Activated naive CD8-positive, alpha-beta T cell (primary cell): ENCODE results near the gene CLEC16A.

Experiments used
- H3K27ac Mint-ChIP-seq: one replicate; pipeline ENCODE4 v1.8.0; 2021; ENCODE audit warnings: mixed read lengths
- H3K27me3 Mint-ChIP-seq: one replicate; pipeline ENCODE4 v1.8.0; 2021; ENCODE audit warnings: mixed read lengths
- H3K36me3 Mint-ChIP-seq: one replicate; pipeline ENCODE4 v1.8.0; 2021; ENCODE audit warnings: mixed read lengths
- H3K4me1 Mint-ChIP-seq: one replicate; pipeline ENCODE4 v1.8.0; 2021; ENCODE audit warnings: low read depth, mixed read lengths
- H3K4me3 Mint-ChIP-seq: one replicate; pipeline ENCODE4 v1.8.0; 2021; ENCODE audit warnings: mild to moderate bottlenecking, mixed read lengths
- H3K9me3 Mint-ChIP-seq: one replicate; pipeline ENCODE4 v1.8.0; 2021; ENCODE audit warnings: low read depth, mixed read lengths

CLEC16A gene

GRCh38 chr16:11090232-11090631, 145.9 kb downstream of the CLEC16A start:
- no peaks in the 10 kb centered on the region for H3K9me3 Mint-ChIP-seq
- H3K27me3 Mint-ChIP-seq = no peaks in the 10 kb centered on the region
- no peak overlapping the region for H3K4me3 Mint-ChIP-seq
- H3K4me1 Mint-ChIP-seq = peaks cover 66% of the 10 kb centered on the region
- peaks cover 2% of the 10 kb centered on the region for H3K36me3 Mint-ChIP-seq
- peak overlapping the region; percentile 72 for H3K27ac Mint-ChIP-seq

DNA sequence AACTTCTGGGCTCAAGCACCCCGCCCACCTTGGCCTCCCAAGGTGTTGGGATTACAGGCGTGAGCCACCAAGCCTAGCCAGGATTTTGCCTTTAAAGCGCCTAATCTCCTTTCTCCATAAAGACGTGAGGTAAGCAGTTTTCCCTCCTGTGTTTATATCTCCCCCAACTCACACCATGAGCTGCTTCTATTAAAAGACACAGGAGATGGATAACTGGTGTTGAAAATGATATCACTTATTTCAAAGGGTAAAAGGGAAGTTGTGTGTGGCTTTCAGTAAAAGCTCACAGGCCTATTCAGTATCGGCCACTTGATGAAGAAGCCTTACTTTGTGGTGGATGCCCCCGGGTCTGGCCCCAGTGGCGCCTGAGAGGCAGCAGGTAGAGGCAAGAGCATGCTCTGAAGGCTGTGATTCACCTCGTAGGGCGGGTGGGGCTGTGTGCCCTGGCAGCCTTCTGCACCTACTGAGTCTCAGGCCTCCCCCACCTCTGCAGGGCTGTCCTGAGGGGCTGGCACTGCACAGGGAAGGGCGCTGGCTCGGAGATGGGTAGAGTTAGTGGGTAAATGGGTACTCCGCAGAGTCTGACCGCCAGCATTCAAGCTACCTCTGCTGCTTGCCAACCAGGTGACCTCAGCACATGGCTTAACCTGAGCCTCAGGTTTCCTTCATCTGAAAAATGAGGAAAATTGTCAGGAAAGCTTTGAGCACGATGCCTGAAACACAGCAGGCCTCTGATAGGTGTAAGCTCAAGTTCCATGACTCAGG, 146.8 kb downstream of the CLEC16A start:
- Mint-ChIP-seq H3K9me3 (no peaks in the 10 kb centered on the region), H3K27me3 (no peaks in the 10 kb centered on the region), H3K4me1 (peaks cover 74% of the 10 kb centered on the region), H3K36me3 (peaks cover 2% of the 10 kb centered on the region), H3K4me3 (no peak overlapping the region), H3K27ac (peak overlapping the region; percentile 66)

DNA sequence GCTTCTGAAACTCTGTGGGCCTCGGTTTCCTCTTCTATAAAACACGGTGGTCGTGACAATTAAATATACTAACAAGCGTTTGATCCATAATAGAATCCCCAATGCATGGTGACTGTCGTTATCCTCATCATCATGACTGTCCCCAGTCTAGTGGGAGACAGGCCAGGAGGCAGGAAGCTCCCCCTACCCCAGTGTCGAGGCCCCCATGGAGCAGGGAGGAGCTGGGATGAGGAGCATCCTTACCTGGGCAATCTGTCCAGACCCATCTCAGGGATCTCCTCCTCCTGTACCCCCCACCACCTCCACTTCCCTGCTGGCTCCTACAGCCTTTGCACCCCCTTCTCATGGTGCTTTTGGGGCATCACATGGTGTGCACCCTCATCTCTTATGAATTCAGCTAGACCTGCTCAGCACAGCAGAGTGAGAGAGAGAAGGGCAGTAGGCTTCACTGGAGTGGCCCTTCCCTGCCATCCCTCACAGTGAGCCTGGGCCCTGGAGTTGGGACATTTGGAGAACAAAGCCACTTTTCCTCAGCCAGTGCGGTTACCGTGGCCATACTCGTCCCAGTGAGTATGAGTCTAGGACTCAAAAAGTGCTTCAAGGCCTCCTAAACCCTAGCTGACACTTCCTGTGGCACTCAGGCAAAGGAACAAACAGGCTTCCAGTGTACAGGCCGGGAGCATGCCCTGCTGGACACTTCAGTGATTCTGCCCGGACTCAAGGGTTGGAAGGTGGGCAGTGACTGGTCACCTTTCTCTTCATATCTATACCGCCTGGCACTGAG, 148.6 kb downstream of the CLEC16A start:
- Mint-ChIP-seq H3K4me1 (peaks cover 78% of the 10 kb centered on the region), H3K9me3 (no peaks in the 10 kb centered on the region), H3K36me3 (peaks cover 2% of the 10 kb centered on the region), H3K4me3 (peak overlapping the region; percentile 78), H3K27me3 (no peaks in the 10 kb centered on the region), H3K27ac (peak overlapping the region; percentile 99)

DNA sequence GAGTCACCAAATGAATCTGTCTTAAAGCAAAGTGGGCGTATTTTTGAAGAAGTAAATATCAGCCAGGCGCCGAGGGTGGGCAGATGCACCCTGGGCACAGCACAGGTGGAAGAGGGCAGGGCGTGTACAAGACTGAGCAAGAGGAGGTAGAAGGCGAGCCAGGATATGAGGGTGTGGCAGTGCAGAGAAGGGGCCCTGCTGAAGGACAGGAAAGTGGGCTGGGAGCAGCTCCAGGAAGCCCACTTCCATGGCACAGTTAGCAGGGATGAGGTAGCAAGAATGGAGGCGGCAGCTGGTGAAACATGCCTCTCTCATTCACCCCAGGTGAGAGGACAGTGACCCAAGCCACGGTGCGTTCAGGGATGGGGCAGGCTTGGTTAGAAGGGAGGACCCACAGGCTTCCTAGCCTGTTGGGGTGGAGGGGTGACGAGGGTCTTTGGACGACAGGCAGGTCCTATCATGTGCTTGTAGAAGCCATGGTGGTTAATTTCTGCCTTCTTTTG, 149.3 kb downstream of the CLEC16A start:
- peak overlapping the region; percentile 78 for H3K4me3 Mint-ChIP-seq
- peak overlapping the region; percentile 99 for H3K27ac Mint-ChIP-seq
- H3K4me1 Mint-ChIP-seq = peaks cover 71% of the 10 kb centered on the region
- H3K36me3 Mint-ChIP-seq = peaks cover 2% of the 10 kb centered on the region
- no peaks in the 10 kb centered on the region for H3K9me3 Mint-ChIP-seq
- H3K27me3 Mint-ChIP-seq = no peaks in the 10 kb centered on the region

DNA sequence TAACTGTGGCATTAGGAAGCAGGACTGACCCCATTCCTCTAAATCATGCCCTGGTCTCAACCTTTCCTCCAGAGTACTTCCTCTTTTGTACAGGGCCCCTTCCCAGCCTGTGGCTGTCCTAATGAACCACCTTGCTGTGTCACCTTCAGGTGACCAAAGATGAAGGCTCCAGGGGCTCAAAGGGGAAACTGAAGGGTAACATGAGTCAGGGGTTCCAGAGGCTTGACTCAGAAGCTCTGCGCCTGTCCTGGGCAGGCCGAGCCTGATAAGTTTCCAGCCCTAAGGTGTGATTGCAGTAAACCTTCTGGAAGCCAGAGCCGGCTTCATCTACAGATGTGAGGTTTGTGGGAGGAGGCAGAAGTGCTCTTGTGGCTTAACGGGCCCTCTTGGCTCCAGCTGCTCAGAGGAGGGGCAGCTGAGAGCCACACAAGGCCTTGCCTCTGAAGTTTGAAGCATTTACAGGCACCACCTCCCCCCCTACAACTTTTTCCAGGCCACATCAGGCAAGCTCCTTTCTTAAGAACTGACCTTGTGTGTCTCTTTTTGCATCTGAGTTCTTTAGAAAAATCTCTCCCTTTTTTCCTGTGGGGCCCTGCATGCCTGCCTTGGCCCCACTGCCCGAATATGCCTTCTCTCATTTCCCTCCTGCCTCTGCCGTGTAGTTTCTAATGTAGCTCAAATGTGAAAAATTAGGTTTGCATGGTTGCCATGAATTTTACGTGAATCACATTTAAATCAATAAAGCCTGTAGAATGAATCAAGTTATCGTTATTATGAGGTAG, 149.9 kb downstream of the CLEC16A start:
- peaks cover 65% of the 10 kb centered on the region for H3K4me1 Mint-ChIP-seq
- peaks cover 2% of the 10 kb centered on the region for H3K36me3 Mint-ChIP-seq
- H3K27me3 Mint-ChIP-seq = no peaks in the 10 kb centered on the region
- peak overlapping the region; percentile 78 for H3K4me3 Mint-ChIP-seq
- H3K9me3 Mint-ChIP-seq = no peaks in the 10 kb centered on the region
- peak overlapping the region; percentile 99 for H3K27ac Mint-ChIP-seq

- Mint-ChIP-seq H3K4me1 (peaks cover 66% of the 10 kb centered on the region), H3K27me3 (no peaks in the 10 kb centered on the region), H3K27ac (peak overlapping the region; percentile 99), H3K4me3 (peak overlapping the region; percentile 78), H3K36me3 (no peaks in the 10 kb centered on the region), H3K9me3 (no peaks in the 10 kb centered on the region)
Measured at GRCh38 chr16:11094857-11095565, 150.6 kb downstream of the CLEC16A start.

DNA sequence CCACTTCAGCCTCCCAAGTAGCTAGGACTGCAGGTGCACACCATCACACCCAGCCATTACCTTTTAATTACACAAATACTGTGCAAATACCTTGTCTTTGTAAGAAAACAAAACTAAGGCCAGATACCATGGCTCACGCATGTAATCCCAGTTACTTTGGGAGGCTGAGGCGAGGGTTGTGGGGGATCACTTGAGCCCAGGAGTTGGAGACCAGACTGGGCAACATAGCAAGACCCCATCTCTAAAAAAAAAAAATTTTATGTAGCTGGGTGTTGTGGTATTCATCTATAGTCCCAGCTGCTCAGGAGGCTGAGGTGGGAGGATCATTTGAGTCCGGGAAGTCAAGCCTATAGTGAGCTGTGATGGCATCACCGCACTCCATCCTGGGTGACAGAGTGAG, 151.6 kb downstream of the CLEC16A start:
- Mint-ChIP-seq H3K36me3 (no peaks in the 10 kb centered on the region), H3K4me3 (no peak overlapping the region), H3K27me3 (no peaks in the 10 kb centered on the region), H3K27ac (peak overlapping the region; percentile 99), H3K9me3 (no peaks in the 10 kb centered on the region), H3K4me1 (peaks cover 72% of the 10 kb centered on the region)

DNA sequence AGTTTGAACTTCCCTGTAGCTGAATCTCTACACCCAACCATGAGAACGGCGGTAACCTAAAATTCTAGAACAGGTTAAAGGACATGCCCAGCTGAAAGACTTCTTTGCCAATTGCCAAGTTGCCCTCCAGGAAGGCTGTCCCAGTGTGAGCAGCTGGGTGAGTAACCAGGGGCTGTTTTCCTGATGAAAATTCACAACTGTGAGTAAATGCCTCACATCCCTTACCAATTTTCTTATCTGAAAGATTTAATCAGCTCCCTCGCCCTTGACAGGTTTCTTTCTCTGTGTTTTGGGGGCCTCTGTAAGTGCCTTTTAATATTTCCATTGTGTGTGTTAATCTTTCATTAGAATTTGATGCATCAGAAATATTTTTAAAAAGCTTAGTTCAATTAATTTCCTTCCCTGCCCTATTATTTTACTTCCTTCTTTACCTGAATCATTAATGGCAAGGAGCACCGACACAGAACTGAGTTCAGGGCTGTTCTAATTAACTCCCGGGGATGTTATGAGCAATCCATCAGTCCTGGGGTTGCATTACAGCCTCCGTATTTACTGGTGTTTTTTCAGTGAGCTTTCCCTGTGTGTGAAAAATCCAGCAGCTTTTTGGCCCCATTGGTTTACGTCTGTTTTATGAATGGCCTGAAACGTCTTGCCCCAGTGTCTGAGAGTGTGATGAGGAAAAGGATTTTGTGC, 152.9 kb downstream of the CLEC16A start:
- peak overlapping the region; percentile 54 for H3K27ac Mint-ChIP-seq
- H3K36me3 Mint-ChIP-seq = no peaks in the 10 kb centered on the region
- H3K27me3 Mint-ChIP-seq = no peaks in the 10 kb centered on the region
- no peak overlapping the region for H3K4me3 Mint-ChIP-seq
- H3K4me1 Mint-ChIP-seq = peaks cover 68% of the 10 kb centered on the region
- no peaks in the 10 kb centered on the region for H3K9me3 Mint-ChIP-seq

DNA sequence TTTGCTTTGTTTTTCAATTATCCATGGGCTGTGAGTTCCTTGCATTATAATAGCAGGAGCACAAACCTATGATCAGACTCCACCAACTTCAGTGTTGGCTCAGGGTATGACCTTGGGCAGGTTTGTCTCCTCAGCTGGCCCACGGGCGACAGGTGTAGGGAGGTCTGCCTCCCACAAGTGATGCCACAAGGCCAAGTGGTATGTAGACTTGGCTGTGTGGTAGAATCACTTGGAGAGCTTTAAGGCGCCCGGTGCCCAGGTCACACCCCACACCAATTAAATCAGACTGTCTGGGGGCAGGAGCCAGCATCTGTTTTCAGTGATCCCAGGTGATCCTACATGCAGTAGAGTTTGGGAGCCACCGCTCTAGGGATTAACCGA, 153.4 kb downstream of the CLEC16A start:
- Mint-ChIP-seq H3K4me3 (no peak overlapping the region), H3K4me1 (peaks cover 70% of the 10 kb centered on the region), H3K27ac (peak overlapping the region; percentile 46), H3K27me3 (no peaks in the 10 kb centered on the region), H3K9me3 (no peaks in the 10 kb centered on the region), H3K36me3 (peaks cover 2% of the 10 kb centered on the region)

DNA sequence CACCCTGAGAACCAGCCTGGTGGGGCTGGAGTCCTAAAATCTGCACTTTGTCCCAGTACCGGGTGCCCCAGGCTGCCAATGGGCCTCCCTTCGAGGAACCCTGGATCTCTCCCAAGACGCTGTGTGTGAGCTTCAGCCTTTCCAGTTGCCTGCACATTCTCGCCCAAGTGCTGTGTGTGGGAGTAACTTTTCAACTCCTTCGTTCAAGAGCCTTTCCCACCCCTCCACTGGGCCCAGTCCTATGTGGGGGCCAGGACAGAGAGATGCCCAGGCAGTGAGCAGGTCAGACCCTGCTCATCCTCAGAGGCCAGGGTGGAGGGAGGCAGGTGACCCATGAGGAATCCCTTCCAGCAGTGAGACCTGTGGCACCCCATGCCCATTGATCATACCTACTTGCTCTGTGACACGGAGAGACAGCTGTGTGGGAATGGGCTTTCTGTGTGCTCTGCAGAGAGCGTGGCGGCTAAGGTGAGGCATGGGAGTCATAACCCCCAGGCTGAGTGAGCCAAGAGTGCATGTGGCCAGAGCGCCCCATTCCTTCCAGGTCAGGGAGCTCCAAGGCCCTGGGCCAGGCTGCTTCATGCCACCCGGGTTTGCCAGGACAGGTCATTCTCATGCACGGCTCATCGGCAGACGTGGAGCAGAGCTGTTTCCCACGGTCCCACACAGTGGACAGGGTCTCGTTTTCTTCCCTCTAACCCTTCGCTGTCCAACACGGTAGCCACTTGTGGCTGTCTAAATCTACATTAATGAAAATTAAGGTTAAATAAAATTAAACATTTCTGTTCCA, 154.4 kb downstream of the CLEC16A start:
- Mint-ChIP-seq H3K9me3 (no peaks in the 10 kb centered on the region), H3K36me3 (peaks cover 2% of the 10 kb centered on the region), H3K4me1 (peaks cover 63% of the 10 kb centered on the region), H3K27ac (no peak overlapping the region), H3K4me3 (no peak overlapping the region), H3K27me3 (no peaks in the 10 kb centered on the region)

DNA sequence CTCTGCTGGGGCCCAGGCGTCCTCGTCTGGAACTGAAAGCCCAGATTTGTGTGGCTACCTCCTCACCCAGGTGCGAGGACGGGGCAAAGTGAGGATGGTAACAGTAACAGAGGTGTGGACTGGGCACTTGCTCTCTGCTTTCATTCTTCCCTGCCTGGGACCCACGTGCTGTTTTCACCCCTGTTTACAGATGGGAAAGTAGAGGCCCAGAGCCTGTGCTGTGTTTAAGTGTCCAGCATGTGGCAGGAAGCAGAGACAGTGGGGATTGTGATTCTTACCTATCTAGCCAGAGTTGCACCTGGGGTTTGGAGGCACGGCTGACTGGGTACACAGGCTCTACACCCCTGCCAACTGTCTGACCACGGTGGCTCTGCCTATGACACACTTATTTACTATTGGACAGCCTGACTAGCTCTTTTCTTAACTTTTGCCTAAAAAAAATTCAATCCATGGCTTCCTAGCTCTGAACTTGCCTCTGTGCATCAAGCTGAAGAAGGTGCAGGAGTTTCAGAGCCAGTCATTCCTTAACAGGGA, 155.4 kb downstream of the CLEC16A start:
- Mint-ChIP-seq H3K4me1 (peaks cover 61% of the 10 kb centered on the region), H3K27me3 (no peaks in the 10 kb centered on the region), H3K36me3 (peaks cover 2% of the 10 kb centered on the region), H3K27ac (peak overlapping the region; percentile 84), H3K9me3 (no peaks in the 10 kb centered on the region), H3K4me3 (no peak overlapping the region)

DNA sequence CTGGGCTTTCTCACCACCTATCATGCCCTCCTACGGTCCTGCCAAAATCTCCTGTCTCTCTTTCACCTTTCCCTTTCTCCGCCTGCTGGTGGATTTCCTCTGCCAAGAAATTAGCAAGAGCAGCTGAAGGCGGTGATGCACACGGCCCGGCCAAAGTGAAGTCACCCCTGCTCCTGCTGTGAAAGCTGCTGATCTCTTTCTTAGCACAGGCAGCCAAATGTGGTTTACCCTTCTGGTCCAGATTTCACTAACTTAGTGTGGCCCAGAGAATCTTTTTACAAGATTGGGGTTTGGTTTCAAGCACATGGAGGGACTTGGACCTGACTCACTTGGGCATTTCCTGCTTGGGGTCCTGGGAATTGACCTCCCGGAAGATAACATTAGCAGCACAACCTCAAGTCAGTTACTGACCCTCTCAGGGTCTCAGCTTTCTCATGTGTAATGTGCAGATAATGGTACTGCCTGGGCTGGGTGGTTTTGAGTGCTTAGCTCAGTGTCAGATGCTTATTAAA, 155.9 kb downstream of the CLEC16A start:
- Mint-ChIP-seq H3K27ac (peak overlapping the region; percentile 84), H3K4me1 (peaks cover 61% of the 10 kb centered on the region), H3K27me3 (no peaks in the 10 kb centered on the region), H3K4me3 (no peak overlapping the region), H3K36me3 (peaks cover 2% of the 10 kb centered on the region), H3K9me3 (no peaks in the 10 kb centered on the region)

- Mint-ChIP-seq H3K36me3 (peaks cover 4% of the 10 kb centered on the region), H3K9me3 (no peaks in the 10 kb centered on the region), H3K27me3 (no peaks in the 10 kb centered on the region), H3K27ac (peak overlapping the region; percentile 58), H3K4me1 (peaks cover 63% of the 10 kb centered on the region), H3K4me3 (peak overlapping the region; percentile 1)
Measured at GRCh38 chr16:11101283-11101682, 156.9 kb downstream of the CLEC16A start.
